IPS-18c (cell line): ENCODE data around the gene NKTR.

Experiments
- H3K4me3 ChIP-seq: 2 replicates; pipeline ENCODE4 v1.7.0; 2013; ENCODE audit warnings: low read depth, mild to moderate bottlenecking, low read length, moderate library complexity; ENCODE audit not compliant: insufficient read depth
- H3K9me3 ChIP-seq: one replicate; pipeline ENCODE4 v1.6.1; 2013; ENCODE audit warnings: mild to moderate bottlenecking, low read length, moderate library complexity; ENCODE audit not compliant: control insufficient read depth, insufficient read depth

NKTR gene

GRCh38 chr3:42635111-42635510 is 34.6 kb downstream of the NKTR start:
- no peaks in the 10 kb centered on the region for H3K9me3 ChIP-seq
- H3K4me3 ChIP-seq: no peak overlapping the region

- Histone ChIP-seq H3K4me3 (no peak overlapping the region), H3K9me3 (no peaks in the 10 kb centered on the region)
Observed at GRCh38 chr3:42637001-42637400, 36.5 kb downstream of the NKTR start.

- Histone ChIP-seq H3K4me3 (no peak overlapping the region), H3K9me3 (no peaks in the 10 kb centered on the region)
Observed at GRCh38 chr3:42638339-42638842, 37.9 kb downstream of the NKTR start.

- no peaks in the 10 kb centered on the region for H3K9me3 ChIP-seq
- H3K4me3 ChIP-seq: no peak overlapping the region
Observed at GRCh38 chr3:42639192-42639591, 38.7 kb downstream of the NKTR start.

- H3K4me3 ChIP-seq: no peak overlapping the region
- H3K9me3 ChIP-seq: no peaks in the 10 kb centered on the region
Observed at GRCh38 chr3:42640129-42640528, 39.6 kb downstream of the NKTR start.

- H3K4me3 ChIP-seq: no peak overlapping the region
- no peaks in the 10 kb centered on the region for H3K9me3 ChIP-seq
Observed at GRCh38 chr3:42640771-42641370, 40.4 kb downstream of the NKTR start.

- H3K9me3 ChIP-seq: no peaks in the 10 kb centered on the region
- no peak overlapping the region for H3K4me3 ChIP-seq
Observed at GRCh38 chr3:42647821-42648459, 47.5 kb downstream of the NKTR start.

- H3K4me3 ChIP-seq: no peak overlapping the region
- H3K9me3 ChIP-seq: no peaks in the 10 kb centered on the region
Observed at GRCh38 chr3:42649006-42649405, 48.5 kb downstream of the NKTR start.

GRCh38 chr3:42649783-42650182 is 49.3 kb downstream of the NKTR start:
- H3K4me3 ChIP-seq: no peak overlapping the region
- H3K9me3 ChIP-seq: no peaks in the 10 kb centered on the region

GRCh38 chr3:42651248-42652091 is 51.0 kb downstream of the NKTR start:
- Histone ChIP-seq H3K9me3 (no peaks in the 10 kb centered on the region), H3K4me3 (no peak overlapping the region)

- Histone ChIP-seq H3K4me3 (no peak overlapping the region), H3K9me3 (no peaks in the 10 kb centered on the region)
Observed at GRCh38 chr3:42652251-42652610, 51.7 kb downstream of the NKTR start.

GRCh38 chr3:42652611-42653302 is 52.3 kb downstream of the NKTR start:
- Histone ChIP-seq H3K9me3 (no peaks in the 10 kb centered on the region), H3K4me3 (peak overlapping the region; percentile 59; the same call in 1 of the 2 replicates)

GRCh38 chr3:42653303-42653559 is 52.7 kb downstream of the NKTR start:
- Histone ChIP-seq H3K4me3 (peak overlapping the region; percentile 59), H3K9me3 (no peaks in the 10 kb centered on the region)

- Histone ChIP-seq H3K4me3 (peak within 1 kb of the TSS; percentile 65), H3K9me3 (no peaks in the 10 kb centered on the region)
Observed at GRCh38 chr3:42653560-42654330, 53.3 kb downstream of the NKTR start, which contains the start of gene ZBTB47. Gene ZBTB47 (plus strand): TSS chr3:42653697. CDS start chr3:42658356, 4,659 bp downstream.

- H3K9me3 ChIP-seq: no peaks in the 10 kb centered on the region
Observed at GRCh38 chr3:42654331-42655201, 54.1 kb downstream of the NKTR start.

GRCh38 chr3:42655331-42655888 is 54.9 kb downstream of the NKTR start:
- H3K9me3 ChIP-seq: no peaks in the 10 kb centered on the region
- peak overlapping the region; percentile 65 for H3K4me3 ChIP-seq

More at GRCh38 chr3:42654331-42655201, 54.1 kb downstream of the NKTR start:
- H3K4me3 ChIP-seq: peak overlapping the region; percentile 65
